ENCODE data around the gene BTNL9. TPM values are rescaled to one million over a fixed set of nuclear protein-coding genes. Genes with fewer than 3 reads are reported as not detected.
A peak's percentile ranks its signal among the peaks of the same experiment; 100 is the strongest.

Gene BTNL9
- total and polyA plus RNA-seq, 2 of the 13 experiments (the other 11 are each of a cell fraction or from before 2014, with no cell fraction given), result 0.13 TPM; not detected in 1

- Histone ChIP-seq H3K4me3 (replicated peaks in 1 of 3; ENCODE audit: insufficient read depth in 1 of 3, low read depth in 2 of 3, low read length in 3 of 3) (no peak overlapping the region), H3K27ac (ENCODE audit: extremely low read length, insufficient read depth, low read length) (no peak overlapping the region), H4K20me1 (ENCODE audit: insufficient read depth, low read length) (no peaks in the 10 kb centered on the region), H3K4me1 (ENCODE audit: insufficient read depth, low read length) (no peaks in the 10 kb centered on the region), H3K4me2 (ENCODE audit: low read depth, low read length) (no peak overlapping the region), H3K36me3 (replicated peaks in 1 of 2; ENCODE audit: control insufficient read depth in 1 of 2, insufficient read depth in 2 of 2, low read length in 2 of 2) (no peaks in the 10 kb centered on the region), H3K27me3 (ENCODE audit: control insufficient read depth in 1 of 2, insufficient read depth in 2 of 2, low read length in 2 of 2) (peaks cover 8 to 70% of the 10 kb centered on the region in 2 experiments), H3K9ac (ENCODE audit: insufficient read depth, low read depth, low read length) (no peak overlapping the region), H3K9me3 (ENCODE audit: low read length) (no peaks in the 10 kb centered on the region), H3K79me2 (ENCODE audit: insufficient read depth, low read length) (no peaks in the 10 kb centered on the region), H2AFZ (ENCODE audit: low read length) (no peak overlapping the region)
- BruUV-seq (replicated peaks), result no TSS peak
- no peak for TF ChIP-seq TEF (CRISPR knock-in tag; IDR thresholded peaks at IDR 0.05)
- no peak for TF ChIP-seq RFXAP (CRISPR knock-in tag; IDR thresholded peaks at IDR 0.05; ENCODE audit: borderline replicate concordance)
- no peak for TF ChIP-seq ZNF564 (CRISPR knock-in tag; IDR thresholded peaks at IDR 0.05)
- TF ChIP-seq MBD4 (IDR thresholded peaks at IDR 0.05; ENCODE audit: borderline replicate concordance, low read length), result no peak
- POLR2A ChIA-PET, result no interaction called here
- no peak for ATAC-seq
- CTCF ChIA-PET (ENCODE audit: low intra/inter-chr PET ratio, low total read pairs), result no interaction called here
- in situ Hi-C loops (cut with HindIII; ENCODE audit: extremely low pct_ligation_motif_present, low pct_unique_long_range_greater_than_20kb), result no loop called here
- 10% methylated on average over 1 of the region's 5 CpGs for WGBS (ENCODE audit: low lambda C conversion rate)
- intact Hi-C loops (cut with micrococcal nuclease; ENCODE audit: unreplicated experiment), result no loop called here
- no peak for FAIRE-seq
- no peak for DNase-seq (ENCODE audit: low spot score)
These were observed 9.9 kb downstream of the BTNL9 start for GRCh38 chr5:181050016-181050415.

GRCh38 chr5:181051841-181052671 lies 12.0 kb downstream of the BTNL9 start:
- no peaks in the 10 kb centered on the region for H3K9me3 ChIP-seq (ENCODE audit: low read length)
- H3K27me3 ChIP-seq (ENCODE audit: control insufficient read depth in 1 of 2, insufficient read depth in 2 of 2, low read length in 2 of 2), result peaks cover 10 to 79% of the 10 kb centered on the region in 2 experiments
- no TSS peak for BruUV-seq (replicated peaks)
- TF ChIP-seq MTF2 (CRISPR knock-in tag; IDR thresholded peaks at IDR 0.05; ENCODE audit: borderline replicate concordance) (0 out of 2 replicates have a peak, but pooled peaks have one; percentile 54), SOX5 (CRISPR knock-in tag; IDR thresholded peaks at IDR 0.05; ENCODE audit: borderline replicate concordance) (no peak)
- CTCF ChIA-PET (ENCODE audit: low intra/inter-chr PET ratio, low total read pairs), result no interaction called here
- H3K4me1 ChIP-seq (ENCODE audit: insufficient read depth, low read length), result no peaks in the 10 kb centered on the region
- ATAC-seq (no peak), DNase-seq (ENCODE audit: low spot score) (no peak), FAIRE-seq (no peak)
- H3K36me3 ChIP-seq (replicated peaks in 1 of 2; ENCODE audit: control insufficient read depth in 1 of 2, insufficient read depth in 2 of 2, low read length in 2 of 2), result no peaks in the 10 kb centered on the region
- POLR2A ChIA-PET, result no interaction called here
- WGBS (ENCODE audit: low lambda C conversion rate), result 43% methylated on average over 25 of the region's 27 CpGs
- intact Hi-C loops (cut with micrococcal nuclease; ENCODE audit: unreplicated experiment) (no loop called here), in situ Hi-C loops (cut with HindIII; ENCODE audit: extremely low pct_ligation_motif_present, low pct_unique_long_range_greater_than_20kb) (no loop called here)
- no peak overlapping the region for H3K9ac ChIP-seq (ENCODE audit: insufficient read depth, low read depth, low read length)
- H3K27ac ChIP-seq (ENCODE audit: extremely low read length, insufficient read depth, low read length), result no peak overlapping the region
- H3K79me2 ChIP-seq (ENCODE audit: insufficient read depth, low read length), result no peaks in the 10 kb centered on the region
- peak overlapping the region; percentile 68 for H3K4me2 ChIP-seq (ENCODE audit: low read depth, low read length)
- peak overlapping the region in 1 of 3 experiments; percentile 57; a peak in 1 of 6 replicates for H3K4me3 ChIP-seq (replicated peaks in 1 of 3; ENCODE audit: insufficient read depth in 1 of 3, low read depth in 2 of 3, low read length in 3 of 3)
- H2AFZ ChIP-seq (ENCODE audit: low read length), result no peak overlapping the region
- no peaks in the 10 kb centered on the region for H4K20me1 ChIP-seq (ENCODE audit: insufficient read depth, low read length)
